ENCODE results near the gene CLMN.
"Not testable (repeated sequence)": the region's sequence is repeated elsewhere in the genome, so short reads cannot be mapped to it uniquely, and the experiment has no call there.

Gene CLMN

GRCh38 chr14:95300697-95301526 lies 18.8 kb downstream of the CLMN start:
- DNase-seq, result no peak

- DNase-seq, result no peak
Observed at GRCh38 chr14:95300002-95300696, 19.6 kb downstream of the CLMN start.

- no peak for DNase-seq
Observed at GRCh38 chr14:95299271-95299670, 20.4 kb downstream of the CLMN start.

GRCh38 chr14:95297832-95298231 lies 21.9 kb downstream of the CLMN start:
- no peak for DNase-seq

- no peak for DNase-seq
Observed at GRCh38 chr14:95296966-95297365, 22.7 kb downstream of the CLMN start.

- no peak for DNase-seq
Observed at GRCh38 chr14:95295600-95296376, 23.9 kb downstream of the CLMN start.

- DNase-seq, result no peak
Observed at GRCh38 chr14:95294834-95295599, 24.7 kb downstream of the CLMN start.

- DNase-seq, result no peak
Observed at GRCh38 chr14:95294320-95294719, 25.4 kb downstream of the CLMN start.

GRCh38 chr14:95293449-95293848 lies 26.3 kb downstream of the CLMN start:
- DNase-seq, result no peak

- no peak for DNase-seq
Observed at GRCh38 chr14:95292660-95293425, 26.9 kb downstream of the CLMN start.

GRCh38 chr14:95291859-95292542 lies 27.7 kb downstream of the CLMN start:
- DNase-seq, result no peak

- DNase-seq, result no peak
Observed at GRCh38 chr14:95290871-95291431, 28.8 kb downstream of the CLMN start.

- DNase-seq, result no peak
Observed at GRCh38 chr14:95290021-95290420, 29.7 kb downstream of the CLMN start.

GRCh38 chr14:95289323-95290010 lies 30.2 kb downstream of the CLMN start:
- no peak for DNase-seq

GRCh38 chr14:95288672-95289322 lies 30.9 kb downstream of the CLMN start:
- DNase-seq, result no peak

- DNase-seq, result no peak
Observed at GRCh38 chr14:95287176-95287754, 32.4 kb downstream of the CLMN start.

GRCh38 chr14:95286645-95287044 lies 33.1 kb downstream of the CLMN start:
- no peak for DNase-seq

- DNase-seq, result no peak
Observed at GRCh38 chr14:95285566-95285965, 34.1 kb downstream of the CLMN start.

- not testable (repeated sequence) for DNase-seq
Observed at GRCh38 chr14:95283802-95284201, 35.9 kb downstream of the CLMN start.

Measured in central memory CD4-positive, alpha-beta T cell (primary cell).